ENCODE measurements around the gene ANKRD65.
"Not testable (repeated sequence)": the region's sequence is repeated elsewhere in the genome, so short reads cannot be mapped to it uniquely, and the experiment has no call there.

ANKRD65 gene

GRCh38 chr1:1412311-1412902 is 8.7 kb downstream of the ANKRD65 start:
- not testable (repeated sequence) for DNase-seq

GRCh38 chr1:1411626-1412025 is 9.4 kb downstream of the ANKRD65 start:
- DNase-seq, result no peak

- DNase-seq, result not testable (repeated sequence)
Observed at GRCh38 chr1:1410238-1410637, 10.8 kb downstream of the ANKRD65 start.

- no peak for DNase-seq
Observed at GRCh38 chr1:1407636-1408318, 13.3 kb downstream of the ANKRD65 start.

GRCh38 chr1:1406821-1407635 is 14.0 kb downstream of the ANKRD65 start, which contains the start of gene MRPL20:
TSS of gene MRPL20 (minus strand) at chr1:1407293. CDS start at chr1:1407217, 76 bp downstream.
- peak; percentile 90 for DNase-seq

GRCh38 chr1:1406101-1406820 is 14.8 kb downstream of the ANKRD65 start:
- no peak for DNase-seq

GRCh38 chr1:1403653-1404052 is 17.4 kb downstream of the ANKRD65 start:
- DNase-seq, result no peak

GRCh38 chr1:1402901-1403392 is 18.1 kb downstream of the ANKRD65 start:
- not testable (repeated sequence) for DNase-seq

GRCh38 chr1:1402072-1402900 is 18.8 kb downstream of the ANKRD65 start:
- peak; percentile 30 for DNase-seq

- DNase-seq, result no peak
Observed at GRCh38 chr1:1401457-1402010, 19.5 kb downstream of the ANKRD65 start.

GRCh38 chr1:1400576-1401456 is 20.3 kb downstream of the ANKRD65 start:
- no peak for DNase-seq

- no peak for DNase-seq
Observed at GRCh38 chr1:1399872-1400575, 21.1 kb downstream of the ANKRD65 start.

GRCh38 chr1:1399187-1399871 is 21.7 kb downstream of the ANKRD65 start, which contains the start of gene CCNL2:
TSS of gene CCNL2 (minus strand) at chr1:1399335. CDS start at chr1:1399306, 29 bp downstream.
- peak; percentile 96 for DNase-seq

- no peak for DNase-seq
Observed at GRCh38 chr1:1398677-1399186, 22.3 kb downstream of the ANKRD65 start.

- no peak for DNase-seq
Observed at GRCh38 chr1:1397839-1398523, 23.1 kb downstream of the ANKRD65 start.

- no peak for DNase-seq
Observed at GRCh38 chr1:1395166-1395565, 25.9 kb downstream of the ANKRD65 start.

GRCh38 chr1:1394116-1394515 is 27.0 kb downstream of the ANKRD65 start:
- no peak for DNase-seq

GRCh38 chr1:1393428-1393827 is 27.6 kb downstream of the ANKRD65 start:
- no peak for DNase-seq
